ENCODE data around the gene IVNS1ABP. TPM values are rescaled to one million over a fixed set of nuclear protein-coding genes. Genes with fewer than 3 reads are reported as not detected.

Gene IVNS1ABP
- total and polyA plus RNA-seq, 9 of the 15 experiments (the other 6 are each of a cell fraction or from before 2014, with no cell fraction given) = 30.6 to 126 (median 77.7) TPM

DNA sequence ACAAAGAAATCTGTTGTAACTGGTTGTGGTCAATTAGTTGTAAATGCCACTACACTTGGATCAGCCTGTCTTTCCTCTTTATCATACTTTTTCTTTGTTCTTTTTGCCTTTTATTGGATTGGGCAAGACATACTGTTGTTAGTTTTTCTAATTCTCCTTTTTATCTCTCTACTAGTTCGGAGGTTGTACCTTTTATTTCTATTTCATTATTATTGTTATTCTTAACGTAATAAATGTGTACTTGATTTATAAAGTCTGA, 59.2 kb downstream of the IVNS1ABP start:
- H2AFZ ChIP-seq (ENCODE audit: low read depth, low read length) = no peak overlapping the region
- DNase-seq (ENCODE audit: extremely low read depth in 1 of 4, low spot score in 3 of 4) = no peak
- H3K36me3 ChIP-seq (ENCODE audit: control insufficient read depth, insufficient read depth, low read length) = no peaks in the 10 kb centered on the region
- no TSS peak for BruUV-seq (replicated peaks)
- H3K4me1 ChIP-seq (replicated peaks in 1 of 2; ENCODE audit: control insufficient read depth in 2 of 2, insufficient read depth in 2 of 2, low read length in 2 of 2) = peaks cover 0 to 13% of the 10 kb centered on the region in 2 experiments; a peak in 2 of 5 replicates
- no peak overlapping the region for H3K27ac ChIP-seq (ENCODE audit: extremely low read depth, low read depth, low read length)
- no peak for FAIRE-seq
- no peak overlapping the region for H3K9ac ChIP-seq (ENCODE audit: insufficient read depth in 1 of 2, low read depth in 2 of 2, low read length in 2 of 2)
- ChIA-PET CTCF (ENCODE audit: low intra/inter-chr PET ratio) (no interaction called here), POLR2A (no interaction called here)
- H3K9me3 ChIP-seq (replicated peaks; ENCODE audit: control insufficient read depth, insufficient read depth, low read depth, low read length) = no peaks in the 10 kb centered on the region
- H3K4me3 ChIP-seq = no peak overlapping the region
- H3K4me2 ChIP-seq (ENCODE audit: insufficient read depth, low read length) = no peak overlapping the region
- H3K27me3 ChIP-seq (ENCODE audit: control insufficient read depth in 2 of 2, insufficient read depth in 2 of 2, low read length in 2 of 2) = no peaks in the 10 kb centered on the region
- in situ Hi-C loops (cut with MboI) = no loop called here
- TF ChIP-seq ESRRA (IDR thresholded peaks at IDR 0.05; ENCODE audit: borderline replicate concordance, low read depth) (no peak), ZKSCAN3 (CRISPR knock-in tag; IDR thresholded peaks at IDR 0.05) (no peak), ZNF444 (CRISPR knock-in tag; IDR thresholded peaks at IDR 0.05) (no peak), HMG20B (CRISPR knock-in tag; IDR thresholded peaks at IDR 0.05) (no peak), HEY1 (CRISPR knock-in tag; IDR thresholded peaks at IDR 0.05; ENCODE audit: borderline replicate concordance) (no peak), ZFX (CRISPR knock-in tag; IDR thresholded peaks at IDR 0.05) (no peak), SP1 (CRISPR knock-in tag; IDR thresholded peaks at IDR 0.05) (no peak), KLF16 (IDR thresholded peaks at IDR 0.05) (no peak)
- WGBS (ENCODE audit: insufficient coverage, low coverage, missing lambda C conversion rate) = 90% methylated on average over 2 of the region's 2 CpGs
- H3K79me2 ChIP-seq (ENCODE audit: control insufficient read depth, insufficient read depth, low read length) = no peaks in the 10 kb centered on the region
- ATAC-seq = no peak
- intact Hi-C loops (cut with micrococcal nuclease) = no loop called here
- H3K9me1 ChIP-seq (ENCODE audit: control insufficient read depth, insufficient read depth, low read length) = no peaks in the 10 kb centered on the region
- no peaks in the 10 kb centered on the region for H4K20me1 ChIP-seq (replicated peaks; ENCODE audit: control insufficient read depth, insufficient read depth, low read length)
